ENCODE results near the gene TMEM187. TPM values are rescaled to one million over a fixed set of nuclear protein-coding genes. Genes with fewer than 3 reads are reported as not detected.
A peak's percentile ranks its signal among the peaks of the same experiment; 100 is the strongest.

The TMEM187 gene
- total RNA-seq, 1 donor from 2014 or later: 19.2 TPM

GRCh38 chrX:153952373-153953026, 20.1 kb upstream of the TMEM187 start:
- Mint-ChIP-seq H3K27me3 (ENCODE audit: unreplicated experiment) (no peaks in the 10 kb centered on the region), H3K27ac (ENCODE audit: unreplicated experiment) (no peak overlapping the region), H3K4me3 (ENCODE audit: unreplicated experiment) (no peak overlapping the region), H3K36me3 (ENCODE audit: unreplicated experiment) (peaks cover 42% of the 10 kb centered on the region), H3K4me1 (ENCODE audit: unreplicated experiment) (peaks cover 10% of the 10 kb centered on the region), H3K9me3 (ENCODE audit: unreplicated experiment) (no peaks in the 10 kb centered on the region)
- no peak for TF ChIP-seq CTCF (IDR thresholded peaks at IDR 0.05)
- no peak for DNase-seq (ENCODE audit: extremely low spot score, unreplicated experiment)

- TF ChIP-seq CTCF (IDR thresholded peaks at IDR 0.05): peak; percentile 100
- peaks cover 7% of the 10 kb centered on the region for H3K4me1 Mint-ChIP-seq (ENCODE audit: unreplicated experiment)
- no peaks in the 10 kb centered on the region for H3K27me3 Mint-ChIP-seq (ENCODE audit: unreplicated experiment)
- no peaks in the 10 kb centered on the region for H3K9me3 Mint-ChIP-seq (ENCODE audit: unreplicated experiment)
- H3K27ac Mint-ChIP-seq (ENCODE audit: unreplicated experiment): peak overlapping the region; percentile 62
- DNase-seq (ENCODE audit: extremely low spot score, unreplicated experiment): peak; percentile 95
- H3K36me3 Mint-ChIP-seq (ENCODE audit: unreplicated experiment): peaks cover 41% of the 10 kb centered on the region
- H3K4me3 Mint-ChIP-seq (ENCODE audit: unreplicated experiment): no peak overlapping the region
Measured at GRCh38 chrX:153953342-153953830, 19.2 kb upstream of the TMEM187 start.

DNA sequence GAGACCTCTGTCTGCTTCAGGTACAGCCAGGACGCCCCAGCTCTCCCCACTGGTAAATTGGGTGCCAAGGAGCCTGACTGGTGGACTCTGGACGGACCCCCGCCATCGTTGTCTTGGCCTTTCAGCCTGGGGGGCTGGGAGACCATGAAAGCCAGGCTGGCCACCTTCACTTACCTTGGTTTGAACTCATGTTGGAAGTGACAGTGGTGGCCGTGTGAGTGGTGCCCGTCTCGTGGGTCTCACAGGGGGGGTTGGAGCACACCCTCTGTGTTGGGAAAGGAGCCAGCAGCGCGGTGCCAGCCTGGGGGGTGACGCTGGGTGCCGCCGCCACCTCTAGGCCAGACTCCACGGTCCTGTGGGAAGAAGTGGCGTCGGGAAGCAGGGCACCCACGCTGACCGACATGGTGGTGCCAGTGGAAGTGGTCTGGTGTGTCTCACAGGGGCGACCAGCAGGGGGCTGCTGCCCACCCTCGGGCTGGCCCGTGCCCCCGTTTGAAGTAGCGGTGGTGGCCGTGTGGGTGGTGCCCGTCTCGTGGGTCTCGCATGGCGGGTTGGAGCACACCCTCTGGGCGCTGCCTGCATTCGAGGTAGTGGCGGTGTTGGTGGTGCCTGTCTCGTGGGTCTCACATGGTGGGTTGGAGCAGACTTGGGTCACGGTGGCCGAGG, 18.5 kb upstream of the TMEM187 start:
- H3K4me1 Mint-ChIP-seq (ENCODE audit: unreplicated experiment): peaks cover 7% of the 10 kb centered on the region
- TF ChIP-seq CTCF (IDR thresholded peaks at IDR 0.05): no peak

DNA sequence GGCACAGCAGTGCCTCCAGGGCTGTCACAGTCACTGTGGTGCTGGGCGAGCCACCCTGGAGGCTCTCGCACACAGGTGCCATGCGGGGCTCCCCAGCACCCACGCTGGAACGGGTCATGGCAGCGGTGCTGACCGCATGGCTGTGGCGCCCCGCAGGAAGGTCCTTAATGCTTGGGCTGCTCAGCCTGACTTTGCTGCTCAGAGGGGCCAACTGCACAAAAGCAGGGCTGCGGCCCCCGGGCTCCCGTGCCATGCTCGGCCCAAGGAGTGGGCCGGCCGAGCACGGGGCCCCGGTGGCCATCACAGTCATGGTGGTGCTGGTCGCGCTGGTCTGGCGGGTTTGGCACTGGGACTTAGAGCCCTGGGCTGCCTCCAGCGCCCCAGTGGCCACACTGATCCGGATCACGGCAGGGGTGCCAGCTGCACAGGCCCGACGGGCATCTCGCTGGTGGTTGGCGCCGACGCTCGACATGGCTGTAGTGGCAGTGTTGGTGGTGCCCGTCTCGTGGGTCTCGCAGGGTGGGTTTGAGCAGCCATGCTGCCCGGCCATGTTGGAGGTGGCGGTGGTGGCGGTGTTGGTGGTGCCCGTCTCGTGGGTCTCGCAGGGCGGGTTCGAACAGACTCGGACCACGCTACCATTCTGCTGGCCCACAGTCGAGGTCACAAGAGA, 17.9 kb upstream of the TMEM187 start:
- H3K4me1 Mint-ChIP-seq (ENCODE audit: unreplicated experiment): peaks cover 5% of the 10 kb centered on the region
- no peak for DNase-seq (ENCODE audit: extremely low spot score, unreplicated experiment)
- H3K4me3 Mint-ChIP-seq (ENCODE audit: unreplicated experiment): no peak overlapping the region
- no peaks in the 10 kb centered on the region for H3K9me3 Mint-ChIP-seq (ENCODE audit: unreplicated experiment)
- H3K36me3 Mint-ChIP-seq (ENCODE audit: unreplicated experiment): peaks cover 38% of the 10 kb centered on the region
- H3K27me3 Mint-ChIP-seq (ENCODE audit: unreplicated experiment): no peaks in the 10 kb centered on the region
- TF ChIP-seq CTCF (IDR thresholded peaks at IDR 0.05): no peak
- no peak overlapping the region for H3K27ac Mint-ChIP-seq (ENCODE audit: unreplicated experiment)

More for the DNA sequence above, 18.5 kb upstream of the TMEM187 start:
- Mint-ChIP-seq H3K27me3 (ENCODE audit: unreplicated experiment) (no peaks in the 10 kb centered on the region), H3K4me3 (ENCODE audit: unreplicated experiment) (no peak overlapping the region), H3K9me3 (ENCODE audit: unreplicated experiment) (no peaks in the 10 kb centered on the region), H3K36me3 (ENCODE audit: unreplicated experiment) (peaks cover 41% of the 10 kb centered on the region), H3K27ac (ENCODE audit: unreplicated experiment) (no peak overlapping the region)
- DNase-seq (ENCODE audit: extremely low spot score, unreplicated experiment): no peak

DNA sequence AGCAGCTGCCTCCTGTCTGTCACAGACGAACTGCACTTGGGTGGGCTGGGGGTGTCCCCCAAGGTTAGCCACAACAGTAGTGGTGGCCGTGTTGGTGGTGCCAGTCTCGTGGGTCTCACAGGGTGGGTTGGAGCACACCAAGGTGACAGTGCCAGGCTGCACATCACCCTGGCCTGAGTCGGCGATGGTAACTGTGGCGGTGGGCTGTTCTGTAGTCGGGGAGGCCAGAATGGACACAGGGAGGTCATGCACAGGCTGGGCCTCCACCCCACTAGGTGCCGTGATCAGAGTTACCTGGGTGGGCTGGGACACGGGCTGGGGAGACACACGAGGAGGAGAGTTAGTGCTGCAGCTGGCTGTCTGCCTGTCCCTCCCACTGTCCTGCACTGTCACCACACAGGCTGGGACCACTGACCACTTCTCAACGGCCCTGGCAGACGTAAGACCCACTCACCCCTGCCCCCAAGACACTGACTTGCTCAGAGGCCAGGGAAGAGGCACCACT, 17.3 kb upstream of the TMEM187 start:
- no peak overlapping the region for H3K4me3 Mint-ChIP-seq (ENCODE audit: unreplicated experiment)
- no peaks in the 10 kb centered on the region for H3K9me3 Mint-ChIP-seq (ENCODE audit: unreplicated experiment)
- no peaks in the 10 kb centered on the region for H3K27me3 Mint-ChIP-seq (ENCODE audit: unreplicated experiment)
- peaks cover 40% of the 10 kb centered on the region for H3K36me3 Mint-ChIP-seq (ENCODE audit: unreplicated experiment)
- DNase-seq (ENCODE audit: extremely low spot score, unreplicated experiment): no peak
- H3K27ac Mint-ChIP-seq (ENCODE audit: unreplicated experiment): no peak overlapping the region
- no peak for TF ChIP-seq CTCF (IDR thresholded peaks at IDR 0.05)
- H3K4me1 Mint-ChIP-seq (ENCODE audit: unreplicated experiment): peaks cover 5% of the 10 kb centered on the region

Measured in osteocyte (in vitro differentiated cells).